GM04504 (cell line): ENCODE results near the gene TBL1X.

Experiments
- DNase-seq: peaks from one replicate; pipeline ENCODE4 v3.0.0-alpha.2; 2012; ENCODE audit warnings: low read depth

Gene TBL1X

GRCh38 chrX:9628779-9629493 lies 164.1 kb downstream of the TBL1X start:
- no peak for DNase-seq

GRCh38 chrX:9634551-9634950 lies 169.7 kb downstream of the TBL1X start:
- DNase-seq: no peak

GRCh38 chrX:9635368-9635767 lies 170.5 kb downstream of the TBL1X start:
- DNase-seq: no peak

GRCh38 chrX:9635803-9636202 lies 170.9 kb downstream of the TBL1X start:
- DNase-seq: no peak

- DNase-seq: no peak
Measured at GRCh38 chrX:9638871-9639270, 174.0 kb downstream of the TBL1X start.

- DNase-seq: no peak
Measured at GRCh38 chrX:9642270-9642995, 177.6 kb downstream of the TBL1X start.

GRCh38 chrX:9643807-9644206 lies 178.9 kb downstream of the TBL1X start:
- no peak for DNase-seq

- no peak for DNase-seq
Measured at GRCh38 chrX:9644335-9644734, 179.5 kb downstream of the TBL1X start.

GRCh38 chrX:9646471-9647224 lies 181.8 kb downstream of the TBL1X start:
- DNase-seq: no peak

GRCh38 chrX:9647431-9647830 lies 182.6 kb downstream of the TBL1X start:
- DNase-seq: no peak

GRCh38 chrX:9650091-9650490 lies 185.2 kb downstream of the TBL1X start:
- DNase-seq: no peak

GRCh38 chrX:9651737-9652136 lies 186.9 kb downstream of the TBL1X start:
- DNase-seq: no peak

- DNase-seq: no peak
Measured at GRCh38 chrX:9654929-9655328, 190.1 kb downstream of the TBL1X start.

GRCh38 chrX:9656277-9656676 lies 191.4 kb downstream of the TBL1X start:
- no peak for DNase-seq

GRCh38 chrX:9656871-9657270 lies 192.0 kb downstream of the TBL1X start:
- no peak for DNase-seq

- no peak for DNase-seq
Measured at GRCh38 chrX:9657590-9658256, 192.9 kb downstream of the TBL1X start.

- no peak for DNase-seq
Measured at GRCh38 chrX:9658409-9658808, 193.6 kb downstream of the TBL1X start.

- no peak for DNase-seq
Measured at GRCh38 chrX:9659571-9660195, 194.8 kb downstream of the TBL1X start.

GRCh38 chrX:9662148-9662547 lies 197.3 kb downstream of the TBL1X start:
- DNase-seq: no peak

- DNase-seq: no peak
Measured at GRCh38 chrX:9663216-9663615, 198.4 kb downstream of the TBL1X start.

GRCh38 chrX:9664224-9664623 lies 199.4 kb downstream of the TBL1X start:
- no peak for DNase-seq

- no peak for DNase-seq
Measured at GRCh38 chrX:9665113-9665512, 200.3 kb downstream of the TBL1X start.
